Measurements from ENCODE around the gene SLC22A16. TPM values are rescaled to one million over a fixed set of nuclear protein-coding genes. Genes with fewer than 3 reads are reported as not detected.

Gene SLC22A16
- total and polyA plus RNA-seq, 2 of the 8 experiments (the other 6 are each of a cell fraction or from before 2014, with no cell fraction given) = not detected

- Histone ChIP-seq H4K91ac (replicated peaks; ENCODE audit: insufficient read length, low read length) (no peak overlapping the region), H3K4me2 (ENCODE audit: insufficient read depth in 1 of 2, low read depth in 2 of 2, low read length in 2 of 2) (no peak overlapping the region), H2AFZ (ENCODE audit: low read length) (peak overlapping the region; percentile 34; the same call in 1 of the 2 replicates), H3K79me2 (ENCODE audit: control insufficient read depth in 1 of 2, insufficient read depth in 2 of 2, low read length in 2 of 2) (no peaks in the 10 kb centered on the region), H4K20me1 (replicated peaks in 1 of 2; ENCODE audit: control insufficient read depth in 1 of 2, insufficient read depth in 2 of 2, low read length in 2 of 2) (no peaks in the 10 kb centered on the region), H2BK12ac (ENCODE audit: low read depth, low read length) (0 out of 2 replicates have a peak overlapping the region, but pooled peaks have one; percentile 6), H3K9me3 (ENCODE audit: insufficient read depth in 2 of 2, low read depth in 1 of 2, low read length in 1 of 2) (no peaks in the 10 kb centered on the region), H3K18ac (ENCODE audit: extremely low read depth, low read length) (no peak overlapping the region), H4K8ac (ENCODE audit: extremely low read depth, insufficient read depth, low read length) (no peak overlapping the region), H2BK15ac (ENCODE audit: low read length) (no peak overlapping the region), H3K27me3 (replicated peaks in 1 of 4; ENCODE audit: control insufficient read depth in 3 of 4, extremely low read depth in 1 of 4, insufficient read depth in 3 of 4, low read length in 3 of 4) (no peaks in the 10 kb centered on the region), H2AK5ac (ENCODE audit: low read depth, low read length) (no peak overlapping the region), H2BK20ac (ENCODE audit: low read length) (no peak overlapping the region), H3K27ac (ENCODE audit: low read depth, low read length) (no peak overlapping the region), H3K14ac (ENCODE audit: insufficient read length) (no peak overlapping the region), H3K79me1 (ENCODE audit: low read depth, low read length) (no peaks in the 10 kb centered on the region), H3K36me3 (ENCODE audit: control insufficient read depth in 2 of 4, insufficient read depth in 4 of 4, low read length in 3 of 4) (no peaks in the 10 kb centered on the region), H4K5ac (ENCODE audit: insufficient read length, low read depth, low read length) (no peak overlapping the region), H3K9ac (replicated peaks in 1 of 4; ENCODE audit: extremely low read depth in 1 of 4, low read depth in 3 of 4, low read length in 3 of 4) (no peak overlapping the region), H2BK120ac (replicated peaks; ENCODE audit: low read depth, low read length) (no peak overlapping the region), H3K23me2 (ENCODE audit: low read depth, low read length) (no peaks in the 10 kb centered on the region), H3K23ac (ENCODE audit: insufficient read length) (no peak overlapping the region), H2BK5ac (ENCODE audit: low read depth, low read length) (0 out of 2 replicates have a peak overlapping the region, but pooled peaks have one; percentile 2), H3K56ac (replicated peaks; ENCODE audit: insufficient read length, low read depth, low read length) (no peak overlapping the region), H3K4ac (replicated peaks; ENCODE audit: insufficient read length, low read depth, low read length) (peak overlapping the region; percentile 32), H3K4me3 (ENCODE audit: extremely low read depth in 1 of 4, insufficient read depth in 2 of 4, low read depth in 3 of 4, low read length in 4 of 4) (no peak overlapping the region), H3K4me1 (replicated peaks in 1 of 4; ENCODE audit: control insufficient read depth in 3 of 4, insufficient read depth in 4 of 4, low read length in 3 of 4) (peaks cover 0 to 2% (median 0%) of the 10 kb centered on the region in 4 experiments; a peak in 1 of 7 replicates)
- 81% methylated on average over 4 of the region's 4 CpGs; no CpG with 5 or more reads in 1 of the 2 experiments for WGBS, 2 experiments (ENCODE audit: extremely low coverage in 1 of 2, insufficient coverage in 1 of 2, insufficient read length in 1 of 2, insufficient replicate concordance in 2 of 2, low coverage in 1 of 2, low lambda C conversion rate in 2 of 2, missing lambda C conversion rate in 1 of 2)
- FAIRE-seq (no peak), DNase-seq (ENCODE audit: low read depth in 1 of 2, low spot score in 2 of 2) (no peak)
- ChIA-PET CTCF (ENCODE audit: partially characterized antibody) (interaction anchor here (1.1 kb wide), 2 partner anchors 15 to 39 kb away, joined by 3 read pairs; partner anchors contain the start of gene DDO), POLR2A (ENCODE audit: partially characterized antibody) (no interaction called here)
- no peak for TF ChIP-seq POLR2AphosphoS5 (IDR thresholded peaks at IDR 0.05; ENCODE audit: low read depth, low read length)
- no peak for TF ChIP-seq SIN3A (conservative IDR thresholded peaks at IDR 0.05 in 1 of 2, IDR thresholded peaks at IDR 0.05 in 1 of 2; ENCODE audit: low read depth in 1 of 2, low read length in 2 of 2)
- no peak for TF ChIP-seq YY1 (IDR thresholded peaks at IDR 0.05; ENCODE audit: low read depth, low read length)
- TF ChIP-seq HDAC6 (IDR thresholded peaks at IDR 0.05; ENCODE audit: low read depth, low read length) = no peak
- no peak for TF ChIP-seq CTCF (IDR thresholded peaks at IDR 0.05; ENCODE audit: control extremely low read depth in 1 of 3, insufficient read depth in 1 of 3, low read depth in 1 of 3, low read length in 3 of 3)
- TF ChIP-seq NRF1 (IDR thresholded peaks at IDR 0.05; ENCODE audit: low read depth, low read length) = no peak
- TF ChIP-seq POLR2A (IDR thresholded peaks at IDR 0.05; ENCODE audit: control extremely low read depth in 1 of 2, low read depth in 2 of 2, low read length in 2 of 2) = no peak
- TF ChIP-seq ZNF274 (IDR thresholded peaks at IDR 0.05; ENCODE audit: borderline replicate concordance, extremely low read depth, low read length) = no peak
- TF ChIP-seq FOSL1 (IDR thresholded peaks at IDR 0.05; ENCODE audit: insufficient read depth, low read depth, low read length) = no peak
- TF ChIP-seq CHD2 (IDR thresholded peaks at IDR 0.05; ENCODE audit: low read length) = no peak
Measured at GRCh38 chr6:110430741-110431140, 45.7 kb downstream of the SLC22A16 start.
